HepG2 (cell line): ENCODE results near the gene ESR1. TPM values are rescaled to one million over a fixed set of nuclear protein-coding genes. Genes with fewer than 3 reads are reported as not detected.

Source experiments
- ATAC-seq: fragments of 200-7000 bp; cut with Tn5 transposase; 3 replicates; pipeline ENCODE4 v1.9.1; 2020; ENCODE audit warnings: mild to moderate bottlenecking, moderate library complexity
- Bru-seq: library from RNA; stranded (reverse); fragments of 400-500 nt; gene quantifications from one replicate; lab custom pipeline; 2021; lab: Mats Ljungman, UMichigan
- BruChase-seq, 2 experiments: library from RNA; stranded (reverse); fragments of 400-500 nt; gene quantifications; one replicate each; lab custom pipeline; 2021; lab: Mats Ljungman, UMichigan
- BruUV-seq: library from RNA; stranded (reverse); fragments of 400-500 nt; replicated peaks from 2 replicates; lab custom pipeline; 2021; lab: Mats Ljungman, UMichigan
- CTCF ChIA-PET: fragments of 300-600 bp; formaldehyde crosslinking; extraction: SDS; loops from one replicate; lab custom pipeline; 2021; ENCODE audit warnings: low total read pairs, inconsistent platforms, low intra/inter-chr PET ratio; lab: Yijun Ruan, JAX
- POLR2A ChIA-PET: fragments of 350-600 bp; sonication (Branson Sonifier 250); formaldehyde crosslinking; loops from one replicate; lab custom pipeline; 2020; ENCODE audit warnings: antibody characterized with exemption, inconsistent platforms; lab: Yijun Ruan, JAX
- DNase-seq: peaks from one replicate; pipeline ENCODE4 v3.0.0-alpha.2; 2015; ENCODE audit warnings: low spot score
- FAIRE-seq: peaks from 3 replicates; lab custom pipeline; 2011; peaks lifted over from hg19 to GRCh38; lab: Jason Lieb, UNC
- H2AFZ ChIP-seq: one replicate; pipeline ENCODE4 v1.6.1; 2011; ENCODE audit warnings: low read length, inconsistent platforms
- H3K27ac ChIP-seq: fragments of 300-600 bp; 3 replicates; pipeline ENCODE4 v1.8.0; 2011; ENCODE audit warnings: mixed run types, mild to moderate bottlenecking, mixed read lengths, low read length, inconsistent platforms; ENCODE audit not compliant: insufficient read depth; ENCODE audit errors: extremely low read length
- H3K27me3 ChIP-seq, 2 experiments: fragments of 200-600 bp in 1 of 2; 2 replicates in 1 of 2; 3 replicates in 1 of 2; pipeline versions ENCODE4 v1.6.0 to v1.8.0; 2011; ENCODE audit warnings: low read length in 2 of 2, mild to moderate bottlenecking in 2 of 2, moderate library complexity in 2 of 2, inconsistent platforms in 1 of 2; ENCODE audit not compliant: insufficient read depth in 2 of 2, control insufficient read depth in 1 of 2
- H3K36me3 ChIP-seq, 2 experiments: fragments of 200-600 bp in 1 of 2; replicated peaks in 1 of 2; 2 replicates in 1 of 2; 3 replicates in 1 of 2; pipeline versions ENCODE4 v1.5.1 to v1.8.0; 2011; ENCODE audit warnings: low read length in 2 of 2, inconsistent platforms in 1 of 2; ENCODE audit not compliant: insufficient read depth in 2 of 2, control insufficient read depth in 1 of 2
- H3K4me1 ChIP-seq: 2 replicates; pipeline ENCODE4 v1.5.1; 2012; ENCODE audit warnings: low read length, inconsistent platforms; ENCODE audit not compliant: insufficient read depth
- H3K4me2 ChIP-seq: 2 replicates; pipeline ENCODE4 v1.6.0; 2011; ENCODE audit warnings: low read depth, low read length, inconsistent platforms
- H3K4me3 ChIP-seq, 3 experiments: fragments of 200-600 bp in 1 of 3; sonication (generic), shearing (Covaris generic) in 1 of 3; replicated peaks in 1 of 3; 2 replicates each; pipeline ENCODE4 v1.5.1; 2011 to 2016; ENCODE audit warnings: low read length in 3 of 3, inconsistent platforms in 2 of 3, low read depth in 2 of 3, mild to moderate bottlenecking in 2 of 3, control low read depth in 1 of 3, mixed read lengths in 1 of 3; ENCODE audit not compliant: insufficient read depth in 1 of 3
- H3K79me2 ChIP-seq: one replicate; pipeline ENCODE4 v1.6.1; 2011; ENCODE audit warnings: low read length, inconsistent platforms; ENCODE audit not compliant: insufficient read depth
- H3K9ac ChIP-seq: 2 replicates; pipeline ENCODE4 v1.6.0; 2011; ENCODE audit warnings: mild to moderate bottlenecking, low read depth, low read length, inconsistent platforms; ENCODE audit not compliant: insufficient read depth
- H3K9me3 ChIP-seq: 2 replicates; pipeline ENCODE4 v1.5.1; 2012; ENCODE audit warnings: mild to moderate bottlenecking, low read length
- H4K20me1 ChIP-seq: 2 replicates; pipeline ENCODE4 v1.6.0; 2011; ENCODE audit warnings: inconsistent platforms, mild to moderate bottlenecking, low read length, moderate library complexity; ENCODE audit not compliant: insufficient read depth
- CREBL2 ChIP-seq: sonication (generic); formaldehyde crosslinking; IDR thresholded peaks from 2 replicates; pipeline ENCODE4 v1.8.1; 2023; ENCODE audit warnings: missing genetic modification reagents, mild to moderate bottlenecking, borderline replicate concordance
- FLYWCH1 ChIP-seq: sonication (generic); formaldehyde crosslinking; IDR thresholded peaks from 2 replicates; pipeline ENCODE4 v1.8.1; 2023; ENCODE audit warnings: mild to moderate bottlenecking, missing genetic modification reagents
- SKIL ChIP-seq: sonication (generic); formaldehyde crosslinking; IDR thresholded peaks from 2 replicates; pipeline ENCODE4 v1.8.0; 2022; ENCODE audit warnings: missing genetic modification reagents, mild to moderate bottlenecking, moderate library complexity, borderline replicate concordance
- SNAPC2 ChIP-seq: sonication (generic); formaldehyde crosslinking; IDR thresholded peaks from 2 replicates; pipeline ENCODE4 v1.8.1; 2022; ENCODE audit warnings: mild to moderate bottlenecking, missing genetic modification reagents
- TFDP2 ChIP-seq: sonication (generic); formaldehyde crosslinking; IDR thresholded peaks from 2 replicates; pipeline ENCODE4 v1.4.0; 2020; ENCODE audit warnings: missing genetic modification reagents
- ZNF33B ChIP-seq: sonication (generic); formaldehyde crosslinking; IDR thresholded peaks from 2 replicates; pipeline ENCODE4 v1.5.1; 2020; ENCODE audit warnings: mild to moderate bottlenecking, missing genetic modification reagents
- ZNF362 ChIP-seq: sonication (generic); formaldehyde crosslinking; IDR thresholded peaks from 2 replicates; pipeline ENCODE4 v1.4.0; 2020; ENCODE audit warnings: missing genetic modification reagents, mild to moderate bottlenecking, borderline replicate concordance
- ZNF704 ChIP-seq: sonication (generic); formaldehyde crosslinking; IDR thresholded peaks from 2 replicates; pipeline ENCODE4 v1.8.1; 2023; ENCODE audit warnings: mild to moderate bottlenecking, inconsistent platforms, moderate library complexity, missing genetic modification reagents, borderline replicate concordance
- ZSCAN12 ChIP-seq: sonication (generic); formaldehyde crosslinking; IDR thresholded peaks from 2 replicates; pipeline ENCODE4 v1.9.0; 2021; ENCODE audit warnings: mild to moderate bottlenecking, missing genetic modification reagents
- WGBS: methylation state at CpG from one replicate; pipeline ENCODE4 v1.1.6; 2017; ENCODE audit warnings: low lambda C conversion rate; 5-methylcytosine and 5-hydroxymethylcytosine counted together
- in situ Hi-C: cut with HindIII; loops from 2 replicates; pipeline ENCODE4 v1.10.0; 2017; ENCODE audit warnings: low pct_unique_long_range_greater_than_20kb; ENCODE audit not compliant: extremely low pct_ligation_motif_present
- intact Hi-C: fragments of 100-400 bp; cut with micrococcal nuclease; formaldehyde crosslinking; loops from one replicate; pipeline ENCODE4 v1.10.0; 2022; ENCODE audit not compliant: unreplicated experiment
- long read RNA-seq, 2 experiments: library from RNA in 1 of 2; library from polyadenylated mRNA in 1 of 2; stranded (forward) in 1 of 2; unstranded in 1 of 2; transcript quantifications; one replicate each; pipeline ENCODE4 v2.0.0, GENCODE V29; 2019 to 2022
- polyA minus RNA-seq, 3 experiments: library from RNA; depleted of rRNA, polyadenylated mRNA; stranded (reverse); fragments of >200 nt; gene quantifications; 2 replicates each; pipeline ENCODE4 v1.2.3, GENCODE V29; 2011; ENCODE audit warnings: low replicate concordance in 1 of 3
- polyA plus RNA-seq, 8 experiments: library from polyadenylated mRNA; depleted of rRNA in 3 of 8; stranded (reverse) in 7 of 8; unstranded in 1 of 8; fragments of >200 nt; fragmentation: Illumina TruSeq in 4 of 8; extraction: Trizol in 4 of 8; gene quantifications; 2 replicates each; pipeline versions ENCODE4 v1.2.1 to v1.2.3, GENCODE V29; 2011 to 2016; ENCODE audit warnings: low read depth in 4 of 8, missing spikeins in 1 of 8, mixed read lengths in 1 of 8; ENCODE audit not compliant: insufficient read depth in 1 of 8
- total RNA-seq, 5 experiments: library from RNA; depleted of rRNA; stranded (reverse); fragments of >200 nt; fragmentation: Illumina TruSeq; extraction: Trizol; gene quantifications; 2 replicates each; pipeline ENCODE4 v1.2.3, GENCODE V29; 2016; ENCODE audit warnings: low read depth in 1 of 5

The ESR1 gene
- total RNA-seq (2016; rRNA removed; fragmentation: Illumina TruSeq; extraction: Trizol) (not detected in 2 replicates), polyA plus RNA-seq (2011; rRNA removed) (not detected in 2 replicates), polyA minus RNA-seq (2011; rRNA and poly(A)+ RNA removed; ENCODE audit: low replicate concordance) (0.56 TPM in 1 of 2 replicates, not detected in the other), Bru-seq, nascent RNA (percentile 14 among the genes with signal in this experiment), BruChase-seq, experiment 1, labeled RNA remaining after a 6-hour chase (percentile 14 among the genes with signal in this experiment), BruChase-seq, experiment 2, labeled RNA remaining after a 2-hour chase (percentile 19 among the genes with signal in this experiment)
- total RNA-seq (2016; cell fraction: cytosol; rRNA removed; fragmentation: Illumina TruSeq; extraction: Trizol; ENCODE audit: low read depth) = not detected in 2 replicates
- not detected in 2 replicates for total RNA-seq (2016; cell fraction: insoluble cytoplasmic fraction; rRNA removed; fragmentation: Illumina TruSeq; extraction: Trizol)
- total RNA-seq (2016; cell fraction: membrane; rRNA removed; fragmentation: Illumina TruSeq; extraction: Trizol) = not detected in 2 replicates
- not detected in 2 replicates for total RNA-seq (2016; cell fraction: nucleus; rRNA removed; fragmentation: Illumina TruSeq; extraction: Trizol)
- not detected in 2 replicates for polyA plus RNA-seq (2011; cell fraction: cytosol; rRNA removed)
- polyA plus RNA-seq (2011; cell fraction: nucleus; rRNA removed) = 0.07 TPM in 1 of 2 replicates, not detected in the other
- polyA plus RNA-seq (2012) = 0.04 and 0.07 TPM in 2 replicates
- polyA plus RNA-seq (2016; cell fraction: cytosol; fragmentation: Illumina TruSeq; extraction: Trizol; ENCODE audit: low read depth) = not detected in 2 replicates
- not detected in 2 replicates for polyA plus RNA-seq (2016; cell fraction: insoluble cytoplasmic fraction; fragmentation: Illumina TruSeq; extraction: Trizol; ENCODE audit: low read depth)
- polyA plus RNA-seq (2016; cell fraction: membrane; fragmentation: Illumina TruSeq; extraction: Trizol; ENCODE audit: low read depth) = not detected in 2 replicates
- polyA plus RNA-seq (2016; cell fraction: nucleus; fragmentation: Illumina TruSeq; extraction: Trizol; ENCODE audit: insufficient read depth, low read depth) = not detected in 2 replicates
- not detected in 2 replicates for polyA minus RNA-seq (2011; cell fraction: cytosol; rRNA and poly(A)+ RNA removed)
- polyA minus RNA-seq (2011; cell fraction: nucleus; rRNA and poly(A)+ RNA removed) = not detected in 2 replicates
- long read RNA-seq, experiment 1 = 0 reads
- long read RNA-seq, experiment 2 = 0 reads

- Histone ChIP-seq H2AFZ (no peak within 1 kb of the TSS), H3K4me2 (peak within 1 kb of the TSS; percentile 48)
- 19% methylated on average over 19 of the region's 73 CpGs for WGBS
- TF ChIP-seq FLYWCH1 (CRISPR knock-in tag) (no peak), SNAPC2 (CRISPR knock-in tag) (no peak), ZSCAN12 (no peak), CREBL2 (CRISPR knock-in tag) (no peak), ZNF704 (CRISPR knock-in tag) (0 out of 2 replicates have a peak, but pooled peaks have one; percentile 47), ZNF362 (no peak), TFDP2 (CRISPR knock-in tag) (no peak), ZNF33B (no peak), SKIL (CRISPR knock-in tag) (no peak)
These were observed at the start of gene ESR1 for GRCh38 chr6:151807513-151808370. TSS of gene ESR1 (plus strand) at chr6:151807682. CDS start at chr6:151807913, 231 bp downstream.

More at GRCh38 chr6:151807513-151808370, at the start of gene ESR1:
- DNase-seq (no peak), FAIRE-seq (no peak), ATAC-seq (peak; percentile 80)
- no peaks in the 10 kb centered on the region for H3K36me3 ChIP-seq
- POLR2A ChIA-PET = no interaction called here
- H4K20me1 ChIP-seq = no peaks in the 10 kb centered on the region
- BruUV-seq = no TSS peak
- H3K4me3 ChIP-seq = peak within 1 kb of the TSS in 1 of 3 experiments; percentile 54; a peak in 1 of 6 replicates
- H3K4me1 ChIP-seq = no peaks in the 10 kb centered on the region; the same call in 1 of the 2 replicates
- H3K27me3 ChIP-seq = peaks cover 10 to 60% of the 10 kb centered on the region in 2 experiments
- intact Hi-C loops = no loop called here
- no peaks in the 10 kb centered on the region for H3K79me2 ChIP-seq
- no peak within 1 kb of the TSS for H3K27ac ChIP-seq
- H3K9ac ChIP-seq = no peak within 1 kb of the TSS
- CTCF ChIA-PET = no interaction called here
- in situ Hi-C loops = no loop called here
- H3K9me3 ChIP-seq = no peaks in the 10 kb centered on the region
